Loucy (cell line): ENCODE results near the gene UBL4A.

Source experiments
- H2AFZ ChIP-seq: fragments of 200-600 bp; sonication (generic); 2 replicates; pipeline ENCODE4 v1.6.0; 2016; ENCODE audit warnings: antibody characterized with exemption, mild to moderate bottlenecking, low read length, moderate library complexity
- H3F3A ChIP-seq: fragments of 200-600 bp; 2 replicates; pipeline ENCODE4 v1.6.0; 2016; ENCODE audit warnings: antibody characterized with exemption, low read depth, mild to moderate bottlenecking
- H3K27me3 ChIP-seq: fragments of 200-600 bp; sonication (generic); 2 replicates; pipeline ENCODE4 v1.6.1; 2014; ENCODE audit warnings: low read length, mild to moderate bottlenecking; ENCODE audit not compliant: insufficient read depth, poor library complexity, severe bottlenecking
- H3K36me3 ChIP-seq: fragments of 200-600 bp; sonication (generic); 2 replicates; pipeline ENCODE4 v1.6.1; 2016; ENCODE audit warnings: low read length; ENCODE audit not compliant: insufficient read depth
- H3K4me1 ChIP-seq: fragments of 200-600 bp; sonication (generic); 2 replicates; pipeline ENCODE4 v1.5.1; 2014; ENCODE audit warnings: low read length, mild to moderate bottlenecking; ENCODE audit not compliant: insufficient read depth, poor library complexity, severe bottlenecking
- H3K4me2 ChIP-seq: fragments of 200-600 bp; sonication (generic); 2 replicates; pipeline ENCODE4 v1.6.0; 2014; ENCODE audit warnings: antibody characterized with exemption, low read length, low read depth, mild to moderate bottlenecking; ENCODE audit not compliant: poor library complexity, severe bottlenecking
- H3K4me3 ChIP-seq: fragments of 200-600 bp; sonication (generic); 2 replicates; pipeline ENCODE4 v1.5.1; 2014; ENCODE audit warnings: low read length, mild to moderate bottlenecking, mixed read lengths; ENCODE audit not compliant: poor library complexity, severe bottlenecking
- H3K79me2 ChIP-seq: fragments of 200-600 bp; sonication (generic); 2 replicates; pipeline ENCODE4 v1.6.1; 2014; ENCODE audit warnings: low read length; ENCODE audit not compliant: insufficient read depth
- H3K9ac ChIP-seq: fragments of 200-600 bp; sonication (generic); 2 replicates; pipeline ENCODE4 v1.6.0; 2014; ENCODE audit warnings: mild to moderate bottlenecking, low read depth, low read length, moderate library complexity; ENCODE audit not compliant: poor library complexity, severe bottlenecking
- H3K9me2 ChIP-seq: fragments of 200-600 bp; sonication (generic); replicated peaks from 2 replicates; pipeline ENCODE4 v1.6.1; 2016; ENCODE audit warnings: low read depth, low read length, mixed read lengths
- H3K9me3 ChIP-seq: fragments of 200-600 bp; sonication (generic); 2 replicates; pipeline ENCODE4 v1.6.1; 2014; ENCODE audit warnings: mild to moderate bottlenecking, antibody characterized with exemption, low read length, low read depth; ENCODE audit not compliant: insufficient read depth
- H4K20me1 ChIP-seq: fragments of 200-600 bp; sonication (generic); 2 replicates; pipeline ENCODE4 v1.6.0; 2014; ENCODE audit warnings: antibody characterized with exemption, low read length, mild to moderate bottlenecking; ENCODE audit not compliant: insufficient read depth, poor library complexity, severe bottlenecking
- EZH2phosphoT487 ChIP-seq: fragments of 200-600 bp; IDR thresholded peaks from 2 replicates; pipeline ENCODE4 v1.6.1; 2018; ENCODE audit warnings: antibody characterized with exemption, mild to moderate bottlenecking, moderate library complexity, borderline replicate concordance
- TF ChIP-seq, protein P1 (sequence below): fragments of 200-600 bp; sonication (generic); conservative IDR thresholded peaks from 2 replicates; pipeline ENCODE4 v1.5.1; 2014; ENCODE audit warnings: mild to moderate bottlenecking, antibody characterized with exemption, low read length

UBL4A gene

GRCh38 chrX:154490021-154490413, 3.6 kb upstream of the UBL4A start:
- no peak overlapping the region for H2AFZ ChIP-seq
- peak overlapping the region; percentile 77 for H3K4me2 ChIP-seq

DNA sequence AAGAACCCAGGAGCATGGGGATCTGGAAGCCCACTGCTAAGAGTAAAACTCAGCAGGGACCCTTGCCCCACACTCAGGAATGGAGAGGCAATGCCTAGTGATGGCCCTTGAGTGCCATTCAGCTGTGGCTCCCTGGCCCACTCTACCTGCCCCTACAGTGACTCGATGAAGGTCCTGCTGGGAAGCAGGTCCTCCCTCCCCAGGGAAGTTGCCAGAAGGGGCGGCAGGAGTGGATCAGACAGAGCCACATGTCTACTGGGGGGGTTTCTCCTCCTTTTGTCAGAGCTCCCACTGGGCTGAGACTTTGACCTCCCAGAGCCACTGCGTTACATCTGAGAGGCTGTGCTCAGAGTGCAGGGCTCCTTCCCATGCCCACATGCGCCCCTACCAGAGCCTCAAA, 2.8 kb upstream of the UBL4A start:
- Histone ChIP-seq H3K9me3 (no peaks in the 10 kb centered on the region), H3K9ac (peak overlapping the region; percentile 77), H3K4me3 (peak overlapping the region; percentile 87), H3K9me2 (no peaks in the 10 kb centered on the region), H3K27me3 (no peaks in the 10 kb centered on the region), H3K36me3 (no peaks in the 10 kb centered on the region), H3F3A (no peaks in the 10 kb centered on the region), H3K4me2 (peak overlapping the region; percentile 77), H4K20me1 (peaks cover 5% of the 10 kb centered on the region), H3K79me2 (peaks cover 34% of the 10 kb centered on the region), H3K4me1 (no peaks in the 10 kb centered on the region), H2AFZ (no peak overlapping the region)
- TF ChIP-seq, protein P1, sequence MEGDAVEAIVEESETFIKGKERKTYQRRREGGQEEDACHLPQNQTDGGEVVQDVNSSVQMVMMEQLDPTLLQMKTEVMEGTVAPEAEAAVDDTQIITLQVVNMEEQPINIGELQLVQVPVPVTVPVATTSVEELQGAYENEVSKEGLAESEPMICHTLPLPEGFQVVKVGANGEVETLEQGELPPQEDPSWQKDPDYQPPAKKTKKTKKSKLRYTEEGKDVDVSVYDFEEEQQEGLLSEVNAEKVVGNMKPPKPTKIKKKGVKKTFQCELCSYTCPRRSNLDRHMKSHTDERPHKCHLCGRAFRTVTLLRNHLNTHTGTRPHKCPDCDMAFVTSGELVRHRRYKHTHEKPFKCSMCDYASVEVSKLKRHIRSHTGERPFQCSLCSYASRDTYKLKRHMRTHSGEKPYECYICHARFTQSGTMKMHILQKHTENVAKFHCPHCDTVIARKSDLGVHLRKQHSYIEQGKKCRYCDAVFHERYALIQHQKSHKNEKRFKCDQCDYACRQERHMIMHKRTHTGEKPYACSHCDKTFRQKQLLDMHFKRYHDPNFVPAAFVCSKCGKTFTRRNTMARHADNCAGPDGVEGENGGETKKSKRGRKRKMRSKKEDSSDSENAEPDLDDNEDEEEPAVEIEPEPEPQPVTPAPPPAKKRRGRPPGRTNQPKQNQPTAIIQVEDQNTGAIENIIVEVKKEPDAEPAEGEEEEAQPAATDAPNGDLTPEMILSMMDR, result no peak
- no peak for TF ChIP-seq EZH2phosphoT487

More at GRCh38 chrX:154490021-154490413, 3.6 kb upstream of the UBL4A start:
- Histone ChIP-seq H3K36me3 (no peaks in the 10 kb centered on the region), H3K79me2 (peaks cover 26% of the 10 kb centered on the region), H4K20me1 (peaks cover 4% of the 10 kb centered on the region), H3K9me3 (no peaks in the 10 kb centered on the region), H3K9me2 (no peaks in the 10 kb centered on the region), H3K9ac (peak overlapping the region; percentile 77), H3K4me3 (peak overlapping the region; percentile 87), H3F3A (no peaks in the 10 kb centered on the region), H3K27me3 (no peaks in the 10 kb centered on the region), H3K4me1 (no peaks in the 10 kb centered on the region)
- TF ChIP-seq, protein P1, result no peak
- TF ChIP-seq EZH2phosphoT487, result no peak

- Histone ChIP-seq H3K4me1 (no peaks in the 10 kb centered on the region), H4K20me1 (peaks cover 5% of the 10 kb centered on the region), H3K9me3 (no peaks in the 10 kb centered on the region), H3K27me3 (no peaks in the 10 kb centered on the region), H3K9ac (no peak overlapping the region), H3F3A (no peaks in the 10 kb centered on the region), H3K79me2 (peaks cover 41% of the 10 kb centered on the region), H3K9me2 (no peaks in the 10 kb centered on the region), H2AFZ (no peak overlapping the region), H3K4me3 (no peak overlapping the region), H3K4me2 (peak overlapping the region; percentile 77), H3K36me3 (no peaks in the 10 kb centered on the region)
- TF ChIP-seq, protein P1, result no peak
- TF ChIP-seq EZH2phosphoT487, result no peak
These were observed 2.1 kb upstream of the UBL4A start for GRCh38 chrX:154488336-154489075.
